Thoracic aorta (tissue), 2 donors: ENCODE results near the gene GNPTG. TPM values are rescaled to one million over a fixed set of nuclear protein-coding genes. Genes with fewer than 3 reads are reported as not detected.

Source experiments
- ATAC-seq: fragments of 150-250 bp; one replicate; pipeline ENCODE4 v1.8.0; 2017; ENCODE audit warnings: low read depth; ENCODE audit not compliant: insufficient number of reproducible peaks, low FRiP score
- DNase-seq: peaks from one replicate; pipeline ENCODE4 v3.0.0-alpha.2; 2020; ENCODE audit warnings: low spot score
- H3K27ac ChIP-seq, 2 donors: fragments of 200-600 bp; sonication (generic); 1 replicate in 1 of 2; 2 replicates in 1 of 2; pipeline ENCODE4 v1.5.1; 2016; ENCODE audit warnings: mild to moderate bottlenecking in 2 of 2, moderate library complexity in 2 of 2
- H3K27me3 ChIP-seq: fragments of 200-600 bp; sonication (generic); replicated peaks from 2 replicates; pipeline ENCODE4 v1.6.0; 2016; ENCODE audit warnings: mild to moderate bottlenecking; ENCODE audit not compliant: insufficient read depth
- H3K36me3 ChIP-seq: fragments of 200-600 bp; sonication (generic); one replicate; pipeline ENCODE4 v1.5.1; 2016
- H3K4me1 ChIP-seq, 2 donors: fragments of 200-600 bp; sonication (generic); 1 replicate in 1 of 2; 2 replicates in 1 of 2; pipeline versions ENCODE4 v1.5.1 to v1.6.0; 2016; ENCODE audit warnings: low read depth in 2 of 2, mild to moderate bottlenecking in 1 of 2; ENCODE audit not compliant: control insufficient read depth in 1 of 2
- H3K4me3 ChIP-seq: fragments of 200-600 bp; sonication (generic); 2 replicates; pipeline ENCODE4 v1.5.1; 2016; ENCODE audit warnings: mild to moderate bottlenecking
- H3K9me3 ChIP-seq: fragments of 200-600 bp; sonication (generic); 2 replicates; pipeline ENCODE4 v1.5.1; 2016
- total RNA-seq, 2 donors: library from RNA; depleted of rRNA; stranded (reverse); fragments of >200 nt; gene quantifications; one replicate each; pipeline versions ENCODE4 v1.1.0 to v1.2.3, GENCODE V29; 2016
- TF ChIP-seq, protein P1 (sequence below): fragments of 200-600 bp; sonication (generic); IDR thresholded peaks from one replicate; pipeline ENCODE4 v1.5.1; 2019; ENCODE audit warnings: antibody characterized with exemption

GNPTG gene
- total RNA-seq, 2 donors from 2014 or later, result 67.9 to 69.7 TPM

GRCh38 chr16:1390239-1390779 lies 38.6 kb downstream of the GNPTG start:
- Histone ChIP-seq H3K9me3 (no peaks in the 10 kb centered on the region), H3K27ac (no peak overlapping the region), H3K36me3 (peaks cover 42% of the 10 kb centered on the region), H3K4me1 (no peaks in the 10 kb centered on the region), H3K4me3 (no peak overlapping the region), H3K27me3 (no peaks in the 10 kb centered on the region)
- no peak for DNase-seq
- ATAC-seq, result no peak
- TF ChIP-seq, protein P1, sequence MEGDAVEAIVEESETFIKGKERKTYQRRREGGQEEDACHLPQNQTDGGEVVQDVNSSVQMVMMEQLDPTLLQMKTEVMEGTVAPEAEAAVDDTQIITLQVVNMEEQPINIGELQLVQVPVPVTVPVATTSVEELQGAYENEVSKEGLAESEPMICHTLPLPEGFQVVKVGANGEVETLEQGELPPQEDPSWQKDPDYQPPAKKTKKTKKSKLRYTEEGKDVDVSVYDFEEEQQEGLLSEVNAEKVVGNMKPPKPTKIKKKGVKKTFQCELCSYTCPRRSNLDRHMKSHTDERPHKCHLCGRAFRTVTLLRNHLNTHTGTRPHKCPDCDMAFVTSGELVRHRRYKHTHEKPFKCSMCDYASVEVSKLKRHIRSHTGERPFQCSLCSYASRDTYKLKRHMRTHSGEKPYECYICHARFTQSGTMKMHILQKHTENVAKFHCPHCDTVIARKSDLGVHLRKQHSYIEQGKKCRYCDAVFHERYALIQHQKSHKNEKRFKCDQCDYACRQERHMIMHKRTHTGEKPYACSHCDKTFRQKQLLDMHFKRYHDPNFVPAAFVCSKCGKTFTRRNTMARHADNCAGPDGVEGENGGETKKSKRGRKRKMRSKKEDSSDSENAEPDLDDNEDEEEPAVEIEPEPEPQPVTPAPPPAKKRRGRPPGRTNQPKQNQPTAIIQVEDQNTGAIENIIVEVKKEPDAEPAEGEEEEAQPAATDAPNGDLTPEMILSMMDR, result no peak

DNA sequence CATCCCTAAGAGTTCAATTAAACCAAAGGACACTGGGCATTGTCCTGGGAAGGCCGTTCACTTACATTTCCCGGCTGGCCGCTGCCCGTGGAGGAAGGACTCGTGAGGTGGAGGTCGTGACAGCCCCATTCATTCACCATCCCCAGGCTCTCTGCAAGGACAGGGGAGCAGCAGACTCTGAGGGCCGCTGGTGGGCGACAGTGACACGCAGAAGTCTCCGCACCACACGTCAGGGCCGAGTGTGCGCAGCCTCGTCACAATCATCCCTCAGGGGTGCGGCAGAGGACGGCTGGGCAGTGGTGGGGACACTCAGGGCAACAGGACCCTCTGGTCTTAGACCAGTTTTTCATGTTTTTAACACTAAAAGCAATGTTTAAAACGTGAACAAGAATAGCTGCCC lies 41.1 kb downstream of the GNPTG start:
- TF ChIP-seq, protein P1, result no peak
- no peak overlapping the region for H3K27ac ChIP-seq
- H3K9me3 ChIP-seq, result no peaks in the 10 kb centered on the region
- H3K36me3 ChIP-seq, result peaks cover 48% of the 10 kb centered on the region
- DNase-seq (no peak), ATAC-seq (no peak)
- no peak overlapping the region for H3K4me3 ChIP-seq
- no peaks in the 10 kb centered on the region for H3K27me3 ChIP-seq
- H3K4me1 ChIP-seq, result no peaks in the 10 kb centered on the region

GRCh38 chr16:1393613-1394176 lies 42.0 kb downstream of the GNPTG start:
- peaks cover 46% of the 10 kb centered on the region for H3K36me3 ChIP-seq
- H3K4me1 ChIP-seq, result no peaks in the 10 kb centered on the region

GRCh38 chr16:1394367-1394951 lies 42.7 kb downstream of the GNPTG start:
- Histone ChIP-seq H3K36me3 (peaks cover 50% of the 10 kb centered on the region), H3K9me3 (no peaks in the 10 kb centered on the region), H3K27ac (no peak overlapping the region), H3K27me3 (no peaks in the 10 kb centered on the region), H3K4me1 (no peaks in the 10 kb centered on the region), H3K4me3 (no peak overlapping the region)
- DNase-seq (no peak), ATAC-seq (no peak)
- TF ChIP-seq, protein P1, result no peak

More at GRCh38 chr16:1393613-1394176, 42.0 kb downstream of the GNPTG start:
- DNase-seq, result no peak
- no peak for ATAC-seq
- no peak overlapping the region for H3K27ac ChIP-seq
- no peaks in the 10 kb centered on the region for H3K9me3 ChIP-seq
- TF ChIP-seq, protein P1, result no peak
- no peak overlapping the region for H3K4me3 ChIP-seq
- no peaks in the 10 kb centered on the region for H3K27me3 ChIP-seq

DNA sequence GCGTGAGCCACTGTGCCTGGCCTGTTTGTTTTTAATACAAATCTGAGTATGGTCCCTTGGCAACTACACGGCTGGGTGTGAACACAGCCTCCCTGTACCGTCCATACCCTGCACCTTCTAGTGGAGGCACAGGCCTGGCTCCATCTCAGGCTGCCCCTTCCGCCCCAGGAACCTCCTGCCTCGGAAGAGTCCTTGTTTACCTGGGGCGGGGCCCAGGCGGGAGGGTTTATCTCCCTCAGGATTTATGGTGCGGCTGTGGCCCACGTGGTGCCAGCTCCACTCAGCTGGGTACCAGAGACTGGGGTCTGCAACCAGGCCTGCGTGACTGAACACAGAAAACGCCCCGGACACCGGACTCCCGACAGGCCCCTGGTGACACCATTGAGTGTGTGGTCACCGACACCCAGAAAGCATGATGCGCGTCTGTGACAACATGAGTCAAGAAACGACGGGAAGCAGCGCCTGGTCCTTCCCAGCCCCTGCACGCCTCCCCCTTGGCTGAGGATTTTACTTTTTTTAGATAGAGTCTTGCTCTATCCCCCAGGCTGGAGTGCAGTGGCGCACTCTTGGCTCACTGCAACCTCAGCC lies 43.8 kb downstream of the GNPTG start:
- no peak for DNase-seq
- ATAC-seq, result no peak
- Histone ChIP-seq H3K27me3 (no peaks in the 10 kb centered on the region), H3K27ac (no peak overlapping the region), H3K9me3 (no peaks in the 10 kb centered on the region), H3K36me3 (peaks cover 48% of the 10 kb centered on the region), H3K4me3 (no peak overlapping the region), H3K4me1 (no peaks in the 10 kb centered on the region)
- TF ChIP-seq, protein P1, result no peak
